GM18909 (cell line): Measurements from ENCODE around the gene POU2F3.

Experiments
- ATAC-seq: cut with Tn5 transposase; IDR thresholded peaks from one replicate; pipeline ENCODE4 v1.9.1; 2021; ENCODE audit warnings: mild to moderate bottlenecking; ENCODE audit not compliant: unreplicated experiment, poor library complexity

Gene POU2F3

DNA sequence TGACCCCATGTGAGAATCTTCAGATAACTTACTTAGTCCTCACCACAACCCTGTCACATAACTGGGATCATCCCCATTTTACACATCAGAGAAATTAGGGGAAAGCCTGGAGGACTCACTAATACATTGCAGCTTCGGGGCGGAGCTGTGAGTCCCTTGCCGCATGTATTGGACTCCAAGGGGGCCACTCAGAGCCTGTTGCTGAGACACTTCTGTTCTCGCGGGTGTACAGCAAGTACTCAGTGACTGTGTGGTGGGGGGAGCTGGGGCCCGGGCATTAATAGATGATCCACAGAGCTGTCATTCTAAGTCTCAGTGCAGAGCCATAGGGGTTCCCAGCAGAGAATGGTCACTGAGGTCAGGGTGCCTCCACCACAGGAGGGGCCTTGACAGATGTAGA is 15.6 kb upstream of the POU2F3 start:
- no peak for ATAC-seq

DNA sequence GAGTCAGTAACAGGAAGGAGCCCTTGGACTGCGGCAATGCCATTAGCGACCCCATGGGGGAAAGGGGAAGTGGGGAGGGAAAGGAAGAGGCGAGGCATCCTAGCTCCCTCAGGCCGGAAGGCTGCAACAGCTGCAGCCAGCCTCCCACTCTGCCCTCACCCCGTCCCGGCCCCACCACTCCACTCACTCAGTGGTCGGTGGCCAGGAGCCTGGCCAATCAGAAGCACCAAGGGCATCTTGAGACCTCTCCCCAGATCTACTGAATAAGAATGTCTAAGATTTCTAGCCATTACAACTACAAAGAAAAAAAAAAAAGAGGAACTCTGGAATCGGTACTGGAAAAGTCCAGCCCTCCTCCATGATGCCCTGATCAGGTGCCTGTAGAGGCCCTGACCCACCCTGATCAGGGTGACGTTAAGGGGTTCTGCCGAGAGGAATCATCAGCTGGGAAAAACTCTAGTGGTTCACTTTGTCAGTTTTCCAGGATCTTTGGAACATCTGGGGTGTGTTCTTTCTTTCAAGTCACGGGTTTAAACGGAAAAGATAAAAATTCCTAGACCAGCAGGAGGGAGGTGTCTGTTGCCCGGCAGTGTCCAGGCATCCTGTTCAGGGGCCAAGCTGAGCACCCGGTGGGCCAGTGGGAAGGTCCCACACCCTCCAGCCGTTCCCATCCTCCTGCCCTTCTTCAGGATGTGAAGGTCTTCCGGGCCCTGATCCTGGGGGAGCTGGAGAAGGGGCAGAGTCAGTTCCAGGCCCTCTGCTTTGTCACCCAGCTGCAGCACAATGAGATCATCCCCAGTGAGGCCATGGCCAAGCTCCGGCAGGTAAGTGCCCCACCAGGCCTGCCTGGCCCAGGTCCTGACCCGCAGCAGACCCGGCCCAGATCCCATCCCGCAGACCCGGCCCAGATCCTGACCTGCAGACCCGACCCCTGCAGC is 14.7 kb upstream of the POU2F3 start:
- no peak for ATAC-seq

DNA sequence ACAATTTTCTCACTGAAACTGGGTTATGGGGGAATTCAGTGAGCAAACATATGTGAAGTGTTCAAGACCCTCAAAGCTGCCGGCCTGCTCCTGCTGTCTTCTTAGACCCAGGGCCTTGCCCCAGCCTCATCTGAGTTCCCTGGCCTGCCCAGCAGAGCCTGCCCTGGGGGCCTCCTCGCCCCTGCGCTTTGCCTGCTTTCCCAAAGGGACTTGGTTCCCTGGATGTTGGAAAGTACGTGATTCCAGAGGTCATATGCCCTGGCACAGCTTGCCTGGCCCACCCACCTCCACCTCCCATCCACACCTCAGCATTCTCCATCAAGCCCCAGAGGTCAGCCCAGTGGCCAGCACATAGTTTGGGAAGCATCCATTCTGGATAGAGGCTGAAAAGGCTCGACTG is 13.7 kb upstream of the POU2F3 start:
- ATAC-seq, result no peak

DNA sequence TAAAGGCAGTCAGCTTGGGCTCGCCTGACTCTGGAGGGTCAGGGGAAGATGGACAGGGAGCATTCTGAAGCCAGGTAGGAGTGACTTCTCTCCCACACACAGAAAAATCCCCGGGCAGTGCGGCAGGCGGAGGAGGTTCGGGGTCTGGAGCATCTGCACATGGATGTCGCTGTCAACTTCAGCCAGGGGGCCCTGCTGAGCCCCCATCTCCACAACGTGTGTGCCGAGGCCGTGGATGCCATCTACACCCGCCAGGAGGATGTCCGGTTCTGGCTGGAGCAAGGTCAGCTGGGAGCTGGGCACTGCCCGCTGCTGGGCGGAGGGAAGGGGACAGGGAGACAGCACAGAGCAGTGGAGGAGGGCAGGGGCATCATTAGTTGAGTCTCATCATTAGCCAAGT is 13.2 kb upstream of the POU2F3 start:
- ATAC-seq, result no peak

DNA sequence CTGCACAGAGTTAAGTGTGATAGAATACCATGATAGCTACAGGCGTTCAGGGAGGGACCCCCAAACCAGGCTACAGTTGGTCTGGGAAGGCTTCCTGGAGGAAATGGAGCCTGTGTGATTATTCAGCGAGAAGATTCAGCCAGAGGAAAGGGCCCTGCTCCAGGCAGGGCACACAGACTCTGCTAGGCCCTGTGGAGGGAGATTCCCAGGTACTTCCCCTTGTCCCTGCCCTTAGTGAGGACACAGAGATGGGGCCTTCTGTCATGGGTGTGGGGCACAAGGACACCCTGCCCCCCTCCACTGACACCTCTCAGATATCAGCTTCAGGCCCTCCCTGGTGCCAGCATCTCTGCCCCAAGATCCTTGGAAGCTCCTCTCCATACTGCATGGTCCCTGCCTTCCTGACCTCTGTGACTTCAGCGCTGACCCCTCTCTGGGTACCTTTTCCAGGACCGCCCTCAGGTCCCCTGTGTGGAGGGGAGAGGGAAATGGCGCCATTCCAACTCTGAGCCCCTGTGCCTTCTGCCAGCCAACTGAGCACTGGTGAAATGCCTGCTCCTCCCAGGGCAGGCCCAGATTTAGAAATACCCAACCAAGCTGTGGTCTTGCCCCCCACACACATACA is 12.6 kb upstream of the POU2F3 start:
- no peak for ATAC-seq

DNA sequence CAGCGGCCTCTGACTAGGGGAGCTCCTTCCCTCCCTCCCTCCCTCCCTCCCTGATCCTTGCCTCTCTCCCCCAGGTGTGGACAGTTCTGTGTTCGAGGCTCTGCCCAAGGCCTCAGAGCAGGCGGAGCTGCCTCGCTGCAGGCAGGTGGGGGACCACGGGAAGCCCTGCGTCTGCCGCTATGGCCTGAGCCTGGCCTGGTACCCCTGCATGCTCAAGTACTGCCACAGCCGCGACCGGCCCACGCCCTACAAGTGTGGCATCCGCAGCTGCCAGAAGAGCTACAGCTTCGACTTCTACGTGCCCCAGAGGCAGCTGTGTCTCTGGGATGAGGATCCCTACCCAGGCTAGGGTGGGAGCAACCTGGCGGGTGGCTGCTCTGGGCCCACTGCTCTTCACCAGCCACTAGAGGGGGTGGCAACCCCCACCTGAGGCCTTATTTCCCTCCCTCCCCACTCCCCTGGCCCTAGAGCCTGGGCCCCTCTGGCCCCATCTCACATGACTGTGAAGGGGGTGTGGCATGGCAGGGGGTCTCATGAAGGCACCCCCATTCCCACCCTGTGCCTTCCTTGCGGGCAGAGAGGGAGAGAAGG is 11.1 kb upstream of the POU2F3 start:
- no peak for ATAC-seq

DNA sequence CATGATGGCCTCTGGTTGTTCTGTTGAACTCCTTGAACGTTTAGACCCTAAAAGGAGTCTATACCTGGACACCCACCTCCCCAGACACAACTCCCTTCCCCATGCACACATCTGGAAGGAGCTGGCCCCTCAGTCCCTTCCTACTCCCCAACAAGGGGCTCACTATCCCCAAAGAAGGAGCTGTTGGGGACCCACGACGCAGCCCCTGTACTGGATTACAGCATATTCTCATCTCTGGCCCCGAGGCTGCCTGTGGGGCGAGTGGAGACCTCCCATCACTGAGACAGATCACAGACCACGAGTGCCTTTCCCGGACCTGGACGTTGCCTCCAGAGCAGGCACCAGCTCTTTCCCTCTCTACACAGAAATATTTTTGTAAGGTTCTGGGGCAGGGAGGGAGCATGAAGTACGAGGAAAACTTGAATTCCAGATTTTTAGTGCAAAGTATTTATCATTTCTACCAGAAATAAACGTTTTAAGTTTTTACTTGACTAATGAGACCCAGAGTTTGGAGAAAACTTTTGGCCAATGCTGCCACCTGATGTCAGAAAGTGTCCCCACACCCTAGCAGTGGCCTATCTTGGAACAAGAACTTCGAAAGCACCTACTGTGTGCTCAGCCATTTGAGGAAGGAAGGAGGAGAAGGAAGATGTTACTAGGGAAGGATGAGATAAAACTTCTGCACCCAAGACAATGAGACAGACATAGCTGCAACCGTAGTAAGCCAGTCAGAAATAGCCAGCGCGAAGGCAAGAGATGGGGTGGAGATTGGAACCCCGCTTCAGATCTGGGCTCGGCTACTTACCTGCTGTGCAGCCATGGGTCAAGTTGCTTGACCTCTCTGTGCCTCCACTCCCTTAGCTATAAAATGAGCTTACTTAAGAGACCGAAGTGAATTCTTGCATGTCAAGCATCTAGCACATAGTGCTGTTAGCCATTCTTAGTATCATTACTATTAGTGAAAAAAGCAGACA is 10.2 kb upstream of the POU2F3 start:
- no peak for ATAC-seq

DNA sequence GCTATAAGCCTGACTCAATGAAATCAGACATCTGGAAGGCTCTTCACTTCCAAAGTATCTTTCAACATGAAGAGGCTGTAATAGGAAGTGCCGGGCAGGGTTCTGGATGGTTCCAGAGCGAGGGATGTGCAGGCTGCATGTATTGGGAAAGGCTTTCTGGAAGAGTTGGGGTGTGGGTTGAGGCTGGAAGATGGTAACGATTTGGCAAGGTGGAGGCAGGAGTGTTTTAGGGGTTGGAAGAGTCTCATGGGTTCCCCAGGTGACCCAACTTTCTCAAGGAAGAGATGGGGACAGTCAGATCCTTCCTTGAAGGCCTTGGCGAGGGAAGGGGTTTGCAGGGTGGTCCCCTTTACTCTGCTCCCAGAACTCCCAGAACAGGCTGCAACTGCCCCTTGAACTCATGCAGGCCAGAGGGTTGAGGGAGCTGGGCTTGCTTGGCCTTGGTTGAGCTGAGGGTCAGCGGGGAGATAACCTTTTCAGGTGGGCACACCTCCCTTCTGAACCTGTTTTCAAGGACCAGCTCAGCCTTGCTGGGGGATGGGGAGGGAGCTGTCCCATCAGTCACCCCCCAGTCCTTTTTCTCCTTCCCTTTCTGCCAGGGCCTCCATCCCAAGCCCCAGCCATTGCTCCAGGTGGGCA is 9.4 kb upstream of the POU2F3 start:
- ATAC-seq, result no peak

DNA sequence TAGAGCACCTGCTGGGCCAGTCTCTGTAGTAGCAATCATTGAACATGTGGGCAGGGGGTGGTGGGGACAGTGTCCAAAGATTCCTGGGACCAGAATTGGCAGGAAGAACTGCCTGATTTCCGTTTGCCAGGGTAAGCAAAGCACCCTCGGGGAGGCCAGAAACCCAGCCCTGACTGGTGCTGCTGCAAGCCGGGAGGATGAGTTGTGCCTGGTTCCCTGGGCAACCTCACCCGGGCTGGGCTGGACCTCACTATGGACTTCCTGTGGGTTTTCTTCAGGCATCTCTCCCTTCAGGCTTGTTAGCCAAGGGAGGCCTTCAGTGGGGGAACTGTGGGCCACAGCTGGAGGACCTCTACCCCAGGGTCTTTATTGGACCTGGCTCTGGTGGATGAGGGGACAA is 8.0 kb upstream of the POU2F3 start:
- ATAC-seq, result no peak

DNA sequence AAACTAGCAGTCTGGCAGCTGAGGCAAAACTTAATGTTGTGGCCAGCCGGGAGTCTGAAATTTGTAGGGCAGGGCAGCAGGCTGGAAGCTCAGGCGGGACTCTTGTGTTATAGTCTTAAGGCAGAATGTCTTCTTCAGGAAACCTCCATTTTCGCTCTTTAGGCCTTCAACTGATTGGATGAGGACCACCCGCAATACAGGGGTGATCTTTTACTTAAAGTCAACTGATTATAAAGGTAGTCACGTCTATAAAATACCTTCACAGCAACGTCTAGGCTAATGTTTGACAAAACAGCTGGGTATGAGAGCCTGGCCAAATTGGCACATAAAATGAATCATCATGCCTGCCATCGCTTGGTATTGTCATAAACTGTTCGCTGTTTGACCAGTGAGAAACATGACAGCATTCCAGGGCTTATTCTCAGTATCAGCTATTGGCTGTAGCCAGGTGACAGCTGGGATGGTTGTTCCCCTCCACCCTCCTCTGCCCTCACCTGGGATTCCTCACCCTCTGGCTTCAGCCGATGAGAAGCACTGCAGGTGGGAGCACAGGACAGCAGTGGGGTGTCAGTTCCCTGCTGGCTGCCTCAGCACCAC is 6.6 kb upstream of the POU2F3 start:
- no peak for ATAC-seq

DNA sequence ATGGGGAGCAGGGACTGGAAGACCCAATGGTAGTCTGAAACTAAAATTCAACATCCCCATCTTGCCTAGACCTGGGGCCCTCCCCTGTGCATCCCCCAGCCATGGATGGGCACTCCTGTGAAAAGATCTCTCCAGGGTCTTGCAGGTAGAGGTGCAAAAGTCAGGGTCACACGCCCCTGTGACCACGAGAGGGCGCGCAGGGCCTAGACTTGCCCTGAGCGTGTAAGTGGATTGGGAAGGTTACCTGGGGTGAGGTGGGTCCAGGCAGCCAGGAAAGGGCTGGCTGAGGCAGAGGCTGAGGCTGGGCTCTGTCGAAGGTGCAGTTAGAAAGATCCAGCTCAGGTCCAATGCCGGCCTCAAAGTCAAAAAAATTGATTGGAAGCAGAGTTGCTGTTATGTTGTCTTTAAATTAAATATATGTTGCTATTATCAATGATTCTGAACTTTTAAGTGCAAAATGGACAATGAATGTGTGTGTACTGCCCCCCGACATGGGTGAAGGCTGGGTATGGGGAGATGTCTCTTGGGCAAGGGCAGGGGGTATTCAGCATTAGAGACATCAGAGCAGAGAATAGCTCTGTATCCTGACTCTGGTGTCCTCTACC is 4.8 kb upstream of the POU2F3 start:
- no peak for ATAC-seq

DNA sequence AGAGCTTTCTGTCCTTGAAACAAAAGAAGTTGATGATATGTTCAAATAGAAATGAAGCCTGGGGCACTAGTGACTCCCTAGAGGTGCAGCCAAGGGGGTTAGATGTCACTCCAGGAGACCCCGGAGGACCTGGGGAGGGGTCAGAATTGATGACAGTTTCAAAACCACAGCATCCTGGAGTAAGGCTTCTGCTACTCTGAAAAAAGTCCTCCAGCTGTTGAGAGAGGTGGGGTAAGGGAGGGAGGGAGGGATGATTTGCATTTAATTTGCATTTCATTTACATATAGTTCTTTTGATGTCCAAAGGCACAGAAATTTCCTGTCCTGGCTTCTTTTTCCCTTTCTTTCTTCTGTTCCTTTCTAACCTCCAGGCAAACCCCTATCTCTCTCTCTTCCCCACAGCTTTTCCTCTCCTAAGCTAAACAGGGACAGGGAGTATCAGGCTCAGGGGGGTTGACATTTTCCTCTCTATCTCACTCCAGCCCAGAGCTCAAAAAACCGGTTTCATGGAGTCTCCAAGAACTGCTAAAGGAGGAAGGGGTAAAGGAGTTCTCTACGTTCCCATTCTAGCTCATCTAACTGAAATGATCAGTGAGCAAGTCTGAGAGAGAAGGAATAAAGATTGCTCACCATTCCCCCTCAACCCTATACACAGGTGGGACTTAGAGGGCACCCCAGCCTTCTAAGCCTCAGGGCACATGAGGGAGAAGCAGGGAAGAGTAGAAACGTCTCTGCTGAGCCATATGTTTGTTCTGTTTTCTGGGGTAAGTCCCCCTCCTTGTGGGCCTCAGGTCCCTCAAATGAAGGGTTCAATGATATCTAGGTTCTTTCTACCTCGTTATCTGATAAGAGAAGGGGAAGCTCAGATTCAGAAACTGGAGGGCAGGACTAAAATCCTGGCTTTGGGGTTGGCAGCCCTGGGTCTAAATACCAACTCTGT is 3.5 kb upstream of the POU2F3 start:
- no peak for ATAC-seq

DNA sequence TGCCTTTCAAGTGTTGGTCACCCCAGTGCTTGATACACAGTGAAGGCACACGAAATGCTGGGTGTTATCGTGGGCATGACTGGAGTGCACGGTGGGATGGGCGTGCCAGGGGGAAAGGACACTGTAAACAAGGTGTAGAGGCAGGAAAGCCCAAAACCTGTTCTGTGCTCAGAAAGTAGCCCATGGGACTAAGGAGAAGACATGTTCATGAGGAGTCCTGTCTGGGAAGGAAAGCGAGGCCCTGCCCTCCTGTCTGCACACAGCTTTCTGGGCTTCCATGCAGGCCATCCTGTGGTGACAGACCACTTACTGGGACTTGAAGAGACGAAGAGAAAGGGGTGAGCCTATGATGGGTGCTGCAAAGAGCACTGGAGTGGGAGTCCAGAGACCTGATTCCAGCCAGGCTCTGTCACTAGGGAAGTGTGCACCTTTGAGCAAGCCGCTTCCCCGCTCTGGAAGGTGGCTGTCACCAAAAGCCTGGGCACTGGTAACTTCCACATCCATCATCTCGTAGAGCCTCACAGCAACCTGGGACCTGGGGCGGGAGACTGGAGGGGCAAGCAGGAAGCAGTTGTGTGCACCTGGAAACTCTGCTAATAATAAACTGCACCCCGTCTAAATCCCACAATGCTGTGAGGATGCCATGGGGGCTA is 846 bp upstream of the POU2F3 start:
- ATAC-seq, result no peak

DNA sequence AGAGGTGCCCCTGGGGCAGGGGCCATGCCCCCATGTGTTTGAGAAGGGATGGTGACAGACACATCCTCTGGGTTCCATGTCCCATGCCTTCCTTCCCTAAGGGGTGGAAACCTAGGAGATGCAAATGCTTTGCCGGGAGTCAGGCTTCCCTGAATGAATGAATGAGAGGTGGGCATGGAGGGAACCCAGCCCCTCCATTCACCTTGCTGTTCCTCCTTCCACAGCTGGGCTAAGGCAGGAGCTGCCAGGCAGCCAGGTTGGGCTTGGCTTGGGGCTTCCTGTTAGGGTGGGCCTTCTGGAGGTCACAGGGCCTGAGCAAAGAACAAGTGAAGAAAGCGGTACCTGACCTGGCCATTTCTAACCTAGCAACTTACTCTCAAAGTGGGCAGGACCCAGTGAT is 926 bp downstream of the POU2F3 start:
- no peak for ATAC-seq

DNA sequence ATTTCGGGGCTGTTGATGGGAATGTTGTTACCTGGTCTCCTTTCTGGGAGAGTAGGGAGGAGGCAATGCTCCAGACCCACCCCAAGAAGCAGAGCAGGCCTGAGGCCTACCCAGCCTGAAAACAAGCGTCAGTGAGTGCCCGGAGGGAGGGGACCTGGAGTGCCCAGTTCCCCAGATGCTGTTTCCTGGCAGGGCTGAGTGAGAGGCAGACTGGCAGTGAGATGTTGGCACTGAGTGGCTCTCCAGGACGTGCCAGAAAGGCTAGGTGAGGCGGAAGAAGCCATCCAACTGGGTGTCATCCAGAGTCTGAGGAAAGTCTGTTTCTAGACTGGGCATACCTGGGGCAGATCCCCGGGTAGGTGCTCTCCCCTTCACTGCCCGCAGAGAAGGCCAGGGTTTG is 1.3 kb downstream of the POU2F3 start:
- ATAC-seq, result no peak

DNA sequence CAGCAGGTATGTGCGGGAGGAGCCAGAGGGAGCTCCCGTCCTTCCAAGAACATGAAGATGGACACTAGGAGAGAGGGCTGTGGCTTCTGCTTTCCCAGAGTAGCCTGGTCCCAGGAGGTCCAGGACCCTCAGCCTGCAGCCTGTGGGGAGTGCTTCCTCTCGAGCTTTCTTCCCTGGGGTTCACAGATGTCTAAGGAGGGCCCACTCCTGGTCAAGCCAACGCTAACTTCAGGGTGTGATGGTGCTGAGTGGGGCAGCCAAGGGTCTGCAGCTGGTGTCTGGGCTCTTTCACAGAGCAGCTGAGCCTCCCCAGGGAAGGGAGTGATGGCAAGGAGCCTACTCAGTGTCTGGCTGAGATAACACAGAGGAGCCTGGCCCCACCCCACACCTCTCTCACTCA is 3.3 kb downstream of the POU2F3 start:
- ATAC-seq, result no peak

DNA sequence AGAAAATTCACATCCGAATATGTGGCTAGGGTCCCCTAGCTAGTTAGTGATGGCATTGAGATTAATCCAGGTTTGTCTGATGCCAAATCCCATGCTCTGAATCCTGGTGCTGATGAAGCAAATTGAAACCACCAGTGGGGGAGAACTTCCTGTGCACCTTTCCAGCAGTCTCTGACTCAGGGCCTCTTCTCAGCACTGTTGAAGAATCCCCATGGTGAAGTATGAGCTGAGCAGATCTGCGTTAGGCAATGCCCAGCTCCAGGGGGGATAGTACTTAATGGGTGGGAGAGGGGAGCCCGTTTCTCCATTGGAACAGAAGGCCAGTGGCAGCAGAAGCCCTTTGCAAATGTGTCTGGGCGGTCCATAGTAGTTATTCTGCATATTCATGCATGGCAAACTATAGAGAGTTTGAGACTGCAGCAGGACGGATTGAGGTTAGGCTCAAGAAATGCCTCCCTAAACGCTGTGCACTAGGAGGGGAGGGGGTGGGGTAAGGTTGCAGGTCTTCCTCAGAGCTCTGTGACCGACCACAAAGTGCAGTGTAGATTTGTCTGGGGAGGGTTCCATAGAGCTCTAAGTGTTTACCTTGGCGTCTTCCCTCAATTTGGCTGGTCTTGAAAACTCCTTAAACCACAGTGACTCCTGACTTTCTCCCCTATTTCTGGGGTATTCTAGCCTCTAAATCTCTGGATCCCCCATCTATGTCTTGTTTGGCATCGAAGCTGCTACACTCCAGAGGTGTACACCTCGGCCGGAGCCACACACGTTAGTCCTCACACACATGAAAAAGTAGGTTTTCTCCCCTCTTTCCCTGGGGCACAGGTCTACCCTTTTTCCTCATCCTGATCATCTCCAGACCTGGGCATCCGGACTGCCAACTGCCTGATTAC is 4.8 kb downstream of the POU2F3 start:
- no peak for ATAC-seq
